Measurements from ENCODE around the gene DUSP9. TPM values are rescaled to one million over a fixed set of nuclear protein-coding genes. Genes with fewer than 3 reads are reported as not detected.

The DUSP9 gene
- total RNA-seq, 1 donor from 2014 or later = 1.3 TPM

- peaks cover 8% of the 10 kb centered on the region for H3K9me3 Mint-ChIP-seq (ENCODE audit: unreplicated experiment)
- no peak overlapping the region for H3K4me3 Mint-ChIP-seq (ENCODE audit: unreplicated experiment)
- TF ChIP-seq CTCF (IDR thresholded peaks at IDR 0.05) = no peak
- H3K36me3 Mint-ChIP-seq (ENCODE audit: unreplicated experiment) = no peaks in the 10 kb centered on the region
- no peak for DNase-seq (ENCODE audit: extremely low spot score, unreplicated experiment)
- H3K27me3 Mint-ChIP-seq (ENCODE audit: unreplicated experiment) = peaks cover 16% of the 10 kb centered on the region
- no peak overlapping the region for H3K27ac Mint-ChIP-seq (ENCODE audit: unreplicated experiment)
- peaks cover 6% of the 10 kb centered on the region for H3K4me1 Mint-ChIP-seq (ENCODE audit: unreplicated experiment)
Observed at GRCh38 chrX:153626025-153626633, 20.9 kb upstream of the DUSP9 start.

GRCh38 chrX:153626863-153627674 lies 19.9 kb upstream of the DUSP9 start:
- H3K9me3 Mint-ChIP-seq (ENCODE audit: unreplicated experiment) = peaks cover 17% of the 10 kb centered on the region
- H3K27ac Mint-ChIP-seq (ENCODE audit: unreplicated experiment) = no peak overlapping the region
- H3K4me3 Mint-ChIP-seq (ENCODE audit: unreplicated experiment) = no peak overlapping the region
- no peak for DNase-seq (ENCODE audit: extremely low spot score, unreplicated experiment)
- H3K36me3 Mint-ChIP-seq (ENCODE audit: unreplicated experiment) = no peaks in the 10 kb centered on the region
- peaks cover 6% of the 10 kb centered on the region for H3K4me1 Mint-ChIP-seq (ENCODE audit: unreplicated experiment)
- no peak for TF ChIP-seq CTCF (IDR thresholded peaks at IDR 0.05)
- peaks cover 17% of the 10 kb centered on the region for H3K27me3 Mint-ChIP-seq (ENCODE audit: unreplicated experiment)

GRCh38 chrX:153627675-153628111 lies 19.3 kb upstream of the DUSP9 start:
- H3K27me3 Mint-ChIP-seq (ENCODE audit: unreplicated experiment) = peaks cover 11% of the 10 kb centered on the region
- DNase-seq (ENCODE audit: extremely low spot score, unreplicated experiment) = no peak
- no peak overlapping the region for H3K27ac Mint-ChIP-seq (ENCODE audit: unreplicated experiment)
- H3K4me1 Mint-ChIP-seq (ENCODE audit: unreplicated experiment) = peaks cover 6% of the 10 kb centered on the region
- no peak overlapping the region for H3K4me3 Mint-ChIP-seq (ENCODE audit: unreplicated experiment)
- no peaks in the 10 kb centered on the region for H3K36me3 Mint-ChIP-seq (ENCODE audit: unreplicated experiment)
- TF ChIP-seq CTCF (IDR thresholded peaks at IDR 0.05) = no peak
- H3K9me3 Mint-ChIP-seq (ENCODE audit: unreplicated experiment) = peaks cover 17% of the 10 kb centered on the region

GRCh38 chrX:153628129-153628528 lies 18.9 kb upstream of the DUSP9 start:
- TF ChIP-seq CTCF (IDR thresholded peaks at IDR 0.05) = no peak
- Mint-ChIP-seq H3K9me3 (ENCODE audit: unreplicated experiment) (peaks cover 17% of the 10 kb centered on the region), H3K36me3 (ENCODE audit: unreplicated experiment) (no peaks in the 10 kb centered on the region), H3K4me3 (ENCODE audit: unreplicated experiment) (no peak overlapping the region), H3K27ac (ENCODE audit: unreplicated experiment) (no peak overlapping the region), H3K4me1 (ENCODE audit: unreplicated experiment) (peaks cover 6% of the 10 kb centered on the region), H3K27me3 (ENCODE audit: unreplicated experiment) (peaks cover 8% of the 10 kb centered on the region)
- no peak for DNase-seq (ENCODE audit: extremely low spot score, unreplicated experiment)

- Mint-ChIP-seq H3K9me3 (ENCODE audit: unreplicated experiment) (peaks cover 17% of the 10 kb centered on the region), H3K4me1 (ENCODE audit: unreplicated experiment) (peaks cover 4% of the 10 kb centered on the region), H3K27ac (ENCODE audit: unreplicated experiment) (no peak overlapping the region), H3K4me3 (ENCODE audit: unreplicated experiment) (no peak overlapping the region), H3K27me3 (ENCODE audit: unreplicated experiment) (peaks cover 8% of the 10 kb centered on the region), H3K36me3 (ENCODE audit: unreplicated experiment) (no peaks in the 10 kb centered on the region)
- no peak for TF ChIP-seq CTCF (IDR thresholded peaks at IDR 0.05)
- DNase-seq (ENCODE audit: extremely low spot score, unreplicated experiment) = no peak
Observed at GRCh38 chrX:153628665-153629064, 18.3 kb upstream of the DUSP9 start.
